ENCODE results near the gene TARS3. TPM values are rescaled to one million over a fixed set of nuclear protein-coding genes. Genes with fewer than 3 reads are reported as not detected.

Gene TARS3
- total RNA-seq, 1 donor: 16.3 TPM

- H3K27me3 ChIP-seq (ENCODE audit: insufficient read depth, low read length): no peaks in the 10 kb centered on the region
- H3K4me1 ChIP-seq (ENCODE audit: insufficient read depth, low read length): peaks cover 36% of the 10 kb centered on the region
- H3K4me3 ChIP-seq (ENCODE audit: low read length): peak overlapping the region; percentile 83
- no peaks in the 10 kb centered on the region for H3K9me3 ChIP-seq (ENCODE audit: low read depth, low read length)
These were observed 71.4 kb downstream of the TARS3 start for GRCh38 chr15:101652786-101653430.

GRCh38 chr15:101652098-101652785 lies 72.0 kb downstream of the TARS3 start, which contains the start of gene TM2D3:
TM2D3 (minus strand) TSS chr15:101652381; CDS start chr15:101652361, 20 bp downstream.
- Histone ChIP-seq H3K4me3 (ENCODE audit: low read length) (peak within 1 kb of the TSS; percentile 83), H3K27me3 (ENCODE audit: insufficient read depth, low read length) (no peaks in the 10 kb centered on the region), H3K9me3 (ENCODE audit: low read depth, low read length) (no peaks in the 10 kb centered on the region), H3K4me1 (ENCODE audit: insufficient read depth, low read length) (peaks cover 36% of the 10 kb centered on the region)

GRCh38 chr15:101651554-101652097 lies 72.6 kb downstream of the TARS3 start:
- Histone ChIP-seq H3K27me3 (ENCODE audit: insufficient read depth, low read length) (no peaks in the 10 kb centered on the region), H3K4me3 (ENCODE audit: low read length) (peak overlapping the region; percentile 83), H3K4me1 (ENCODE audit: insufficient read depth, low read length) (peaks cover 39% of the 10 kb centered on the region), H3K9me3 (ENCODE audit: low read depth, low read length) (no peaks in the 10 kb centered on the region)

GRCh38 chr15:101650145-101650544 lies 74.1 kb downstream of the TARS3 start:
- no peak overlapping the region for H3K4me3 ChIP-seq (ENCODE audit: low read length)
- H3K27me3 ChIP-seq (ENCODE audit: insufficient read depth, low read length): no peaks in the 10 kb centered on the region
- peaks cover 42% of the 10 kb centered on the region for H3K4me1 ChIP-seq (ENCODE audit: insufficient read depth, low read length)
- H3K9me3 ChIP-seq (ENCODE audit: low read depth, low read length): no peaks in the 10 kb centered on the region

DNA sequence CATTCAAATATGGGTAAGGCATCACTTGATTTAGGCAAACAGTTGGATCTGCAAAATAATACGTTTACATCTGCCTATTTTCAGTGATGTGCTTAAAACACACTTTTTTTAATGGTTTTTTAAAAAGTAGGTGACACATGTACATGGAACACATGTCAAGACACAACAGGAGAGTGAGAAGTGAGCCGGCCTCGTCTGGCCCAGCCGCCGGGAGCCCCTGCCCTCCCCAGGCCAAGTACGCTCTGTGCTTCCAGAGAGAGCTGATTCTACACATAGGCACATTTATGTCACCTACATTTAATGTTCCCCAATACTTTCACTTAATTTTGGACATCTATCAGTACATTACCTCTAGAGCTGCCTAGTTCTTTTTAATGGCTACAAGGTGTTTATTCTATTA lies 75.9 kb downstream of the TARS3 start:
- peaks cover 36% of the 10 kb centered on the region for H3K4me1 ChIP-seq (ENCODE audit: insufficient read depth, low read length)
- no peaks in the 10 kb centered on the region for H3K9me3 ChIP-seq (ENCODE audit: low read depth, low read length)
- no peak overlapping the region for H3K4me3 ChIP-seq (ENCODE audit: low read length)

DNA sequence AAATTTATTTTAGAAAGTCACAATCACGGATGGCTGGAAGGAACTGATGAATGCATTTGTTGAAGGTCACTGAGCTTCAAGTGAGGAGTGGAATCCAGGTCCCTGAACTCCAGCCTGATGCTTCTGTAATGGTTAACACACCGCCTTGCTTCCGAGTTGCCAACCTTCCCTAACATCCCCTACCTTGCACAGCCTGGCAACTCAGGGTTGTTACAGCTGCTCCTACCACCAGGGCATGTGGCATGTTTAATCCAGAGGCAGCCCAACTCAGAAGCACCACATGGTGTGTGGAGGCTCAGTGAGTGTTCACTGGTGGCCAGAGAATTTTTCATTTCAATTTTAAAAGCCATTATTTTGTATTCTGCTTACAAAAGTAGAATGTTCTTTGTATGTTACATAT lies 77.0 kb downstream of the TARS3 start:
- Histone ChIP-seq H3K9me3 (ENCODE audit: low read depth, low read length) (no peaks in the 10 kb centered on the region), H3K4me1 (ENCODE audit: insufficient read depth, low read length) (peaks cover 35% of the 10 kb centered on the region), H3K4me3 (ENCODE audit: low read length) (no peak overlapping the region), H3K27me3 (ENCODE audit: insufficient read depth, low read length) (no peaks in the 10 kb centered on the region)

More for the DNA sequence above, 75.9 kb downstream of the TARS3 start:
- H3K27me3 ChIP-seq (ENCODE audit: insufficient read depth, low read length): no peaks in the 10 kb centered on the region

- H3K9me3 ChIP-seq (ENCODE audit: low read depth, low read length): no peaks in the 10 kb centered on the region
- H3K4me1 ChIP-seq (ENCODE audit: insufficient read depth, low read length): peaks cover 40% of the 10 kb centered on the region
- H3K4me3 ChIP-seq (ENCODE audit: low read length): no peak overlapping the region
- no peaks in the 10 kb centered on the region for H3K27me3 ChIP-seq (ENCODE audit: insufficient read depth, low read length)
These were observed 77.6 kb downstream of the TARS3 start for GRCh38 chr15:101646672-101647071.

DNA sequence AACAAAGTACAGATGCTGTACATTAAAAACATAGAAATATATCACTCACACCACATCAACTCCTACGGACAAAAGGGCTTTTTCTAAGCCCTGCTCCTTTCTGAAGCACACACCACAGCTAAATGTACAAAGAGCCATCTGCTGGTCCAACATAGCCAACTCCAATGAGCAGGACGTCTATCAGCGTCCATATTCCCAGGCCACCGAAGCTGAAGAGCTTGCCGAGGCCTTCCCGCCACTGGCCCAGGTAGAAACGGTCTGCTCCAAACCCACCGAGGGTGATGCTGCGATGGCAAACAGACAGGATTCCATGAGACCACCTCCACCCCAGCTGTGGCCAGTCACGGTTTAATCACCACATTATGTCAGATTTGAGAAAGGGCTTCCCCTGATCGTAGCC lies 81.9 kb downstream of the TARS3 start:
- H3K4me1 ChIP-seq (ENCODE audit: insufficient read depth, low read length): peaks cover 27% of the 10 kb centered on the region
- H3K9me3 ChIP-seq (ENCODE audit: low read depth, low read length): no peaks in the 10 kb centered on the region
- H3K4me3 ChIP-seq (ENCODE audit: low read length): no peak overlapping the region

GRCh38 chr15:101641894-101642293 lies 82.4 kb downstream of the TARS3 start:
- Histone ChIP-seq H3K27me3 (ENCODE audit: insufficient read depth, low read length) (no peaks in the 10 kb centered on the region), H3K4me1 (ENCODE audit: insufficient read depth, low read length) (peaks cover 24% of the 10 kb centered on the region), H3K9me3 (ENCODE audit: low read depth, low read length) (no peaks in the 10 kb centered on the region), H3K4me3 (ENCODE audit: low read length) (no peak overlapping the region)

More for the DNA sequence above, 81.9 kb downstream of the TARS3 start:
- H3K27me3 ChIP-seq (ENCODE audit: insufficient read depth, low read length): no peaks in the 10 kb centered on the region

GRCh38 chr15:101641129-101641764 lies 83.0 kb downstream of the TARS3 start:
- Histone ChIP-seq H3K4me3 (ENCODE audit: low read length) (no peak overlapping the region), H3K27me3 (ENCODE audit: insufficient read depth, low read length) (no peaks in the 10 kb centered on the region), H3K4me1 (ENCODE audit: insufficient read depth, low read length) (peaks cover 20% of the 10 kb centered on the region), H3K9me3 (ENCODE audit: low read depth, low read length) (no peaks in the 10 kb centered on the region)

DNA sequence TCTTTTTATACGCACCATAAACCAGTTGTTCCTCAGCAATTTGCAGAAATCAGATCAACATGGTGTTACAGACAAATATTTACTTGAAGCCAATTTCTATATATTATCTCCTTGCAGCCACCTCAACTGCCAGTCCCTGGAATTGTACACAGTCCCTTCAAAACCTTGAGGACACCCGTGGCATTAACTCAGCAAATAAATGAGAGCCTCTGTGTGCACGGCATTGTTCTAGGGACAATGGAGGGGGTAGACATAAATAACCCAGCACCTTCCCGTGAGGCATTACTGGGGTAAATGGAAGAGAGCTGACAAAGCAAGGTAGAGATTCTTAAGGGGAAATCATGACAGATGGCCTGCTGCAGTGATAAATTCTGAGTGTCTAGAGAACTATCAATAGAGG lies 84.6 kb downstream of the TARS3 start:
- H3K9me3 ChIP-seq (ENCODE audit: low read depth, low read length): no peaks in the 10 kb centered on the region
- H3K4me3 ChIP-seq (ENCODE audit: low read length): no peak overlapping the region

GRCh38 chr15:101637919-101638318 lies 86.4 kb downstream of the TARS3 start:
- peaks cover 20% of the 10 kb centered on the region for H3K4me1 ChIP-seq (ENCODE audit: insufficient read depth, low read length)
- no peaks in the 10 kb centered on the region for H3K9me3 ChIP-seq (ENCODE audit: low read depth, low read length)
- H3K27me3 ChIP-seq (ENCODE audit: insufficient read depth, low read length): no peaks in the 10 kb centered on the region
- H3K4me3 ChIP-seq (ENCODE audit: low read length): no peak overlapping the region

More for the DNA sequence above, 84.6 kb downstream of the TARS3 start:
- peaks cover 20% of the 10 kb centered on the region for H3K4me1 ChIP-seq (ENCODE audit: insufficient read depth, low read length)
- H3K27me3 ChIP-seq (ENCODE audit: insufficient read depth, low read length): no peaks in the 10 kb centered on the region

- H3K4me1 ChIP-seq (ENCODE audit: insufficient read depth, low read length): peaks cover 16% of the 10 kb centered on the region
- H3K4me3 ChIP-seq (ENCODE audit: low read length): no peak overlapping the region
- no peaks in the 10 kb centered on the region for H3K27me3 ChIP-seq (ENCODE audit: insufficient read depth, low read length)
- no peaks in the 10 kb centered on the region for H3K9me3 ChIP-seq (ENCODE audit: low read depth, low read length)
These were observed 86.8 kb downstream of the TARS3 start for GRCh38 chr15:101637516-101637915.

DNA sequence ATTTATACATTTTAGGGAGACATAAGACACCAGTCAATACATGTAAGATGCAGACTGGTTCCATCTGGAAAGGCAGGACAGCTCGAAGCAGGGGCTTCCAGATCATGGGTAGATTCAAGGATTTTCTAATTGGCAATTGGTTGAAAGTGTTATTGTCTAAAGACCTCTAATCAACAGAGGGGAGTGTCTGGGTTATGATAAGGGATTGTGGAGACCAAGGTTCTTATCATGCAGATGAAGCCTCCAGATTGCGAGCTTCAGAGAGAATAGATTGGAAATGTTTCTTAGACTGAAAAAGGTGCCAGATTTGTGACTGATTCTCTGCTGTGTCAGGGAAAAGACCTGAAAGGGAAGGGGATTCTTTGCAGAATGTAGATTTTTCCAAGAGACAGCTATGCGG lies 87.2 kb downstream of the TARS3 start:
- Histone ChIP-seq H3K9me3 (ENCODE audit: low read depth, low read length) (no peaks in the 10 kb centered on the region), H3K4me1 (ENCODE audit: insufficient read depth, low read length) (peaks cover 11% of the 10 kb centered on the region), H3K27me3 (ENCODE audit: insufficient read depth, low read length) (no peaks in the 10 kb centered on the region), H3K4me3 (ENCODE audit: low read length) (no peak overlapping the region)

Data from mononuclear cell (primary cell).